A673 (cell line): Measurements from ENCODE around the gene SOCS3. TPM values are rescaled to one million over a fixed set of nuclear protein-coding genes. Genes with fewer than 3 reads are reported as not detected.

Source experiments
- BruUV-seq: library from RNA; stranded (reverse); fragments of 400-500 nt; replicated peaks from 2 replicates; lab custom pipeline; 2021; lab: Mats Ljungman, UMichigan
- CTCF ChIA-PET: fragments of 300-600 bp; sonication (Branson Sonifier 250); formaldehyde crosslinking; loops from one replicate; lab custom pipeline; 2022; ENCODE audit warnings: antibody characterized with exemption; lab: Charles Lee
- POLR2A ChIA-PET: fragments of 300-600 bp; sonication (Branson Sonifier 250); formaldehyde crosslinking; loops from one replicate; lab custom pipeline; 2022; ENCODE audit warnings: antibody characterized with exemption; ENCODE audit not compliant: low non-redundant PET; lab: Charles Lee
- DNase-seq: peaks from one replicate; pipeline ENCODE4 v3.0.0-alpha.2; 2015; ENCODE audit warnings: low spot score
- H3K27ac ChIP-seq: fragments of 200-600 bp; sonication (generic); 2 replicates; pipeline ENCODE4 v1.5.1; 2016; ENCODE audit warnings: mixed run types, low read depth, mild to moderate bottlenecking, mixed read lengths, antibody characterized with exemption, low read length; ENCODE audit not compliant: poor library complexity, severe bottlenecking
- H3K27me3 ChIP-seq: fragments of 200-600 bp; sonication (generic); replicated peaks from 2 replicates; pipeline ENCODE4 v1.6.1; 2017; ENCODE audit warnings: mixed run types, low read depth, mild to moderate bottlenecking, mixed read lengths, antibody characterized with exemption, low read length; ENCODE audit not compliant: insufficient read depth, poor library complexity
- H3K36me3 ChIP-seq: fragments of 200-600 bp; sonication (generic); 2 replicates; pipeline ENCODE4 v1.6.1; 2016; ENCODE audit warnings: mixed run types, mild to moderate bottlenecking, mixed read lengths, antibody characterized with exemption, low read length; ENCODE audit not compliant: insufficient read depth, poor library complexity, severe bottlenecking
- H3K4me1 ChIP-seq: fragments of 200-600 bp; sonication (generic); 2 replicates; pipeline ENCODE4 v1.6.1; 2017; ENCODE audit warnings: mixed run types, mild to moderate bottlenecking, mixed read lengths, antibody characterized with exemption, low read length; ENCODE audit not compliant: insufficient read depth, poor library complexity, severe bottlenecking
- H3K4me3 ChIP-seq: fragments of 200-600 bp; sonication (generic); 2 replicates; pipeline ENCODE4 v1.5.1; 2016; ENCODE audit warnings: low read depth, mixed run types, mild to moderate bottlenecking, mixed read lengths, low read length; ENCODE audit not compliant: poor library complexity, severe bottlenecking
- H3K9me3 ChIP-seq: fragments of 200-600 bp; sonication (generic); 2 replicates; pipeline ENCODE4 v1.6.1; 2016; ENCODE audit warnings: mixed run types, low read depth, mild to moderate bottlenecking, mixed read lengths, antibody characterized with exemption, low read length; ENCODE audit not compliant: poor library complexity, severe bottlenecking
- EZH2 ChIP-seq: fragments of 200-600 bp; sonication (generic); IDR thresholded peaks from 2 replicates; pipeline ENCODE4 v1.6.1; 2017; ENCODE audit warnings: borderline replicate concordance, low read depth, mild to moderate bottlenecking, mixed read lengths, antibody characterized with exemption, low read length; ENCODE audit not compliant: poor library complexity, severe bottlenecking
- intact Hi-C: fragments of 100-400 bp; cut with micrococcal nuclease; formaldehyde crosslinking; loops from one replicate; pipeline ENCODE4 v1.10.0; 2022; ENCODE audit not compliant: unreplicated experiment
- total RNA-seq: library from RNA; stranded (reverse); gene quantifications from 2 replicates; pipeline ENCODE4 v1.2.3, GENCODE V29; 2021
- TF ChIP-seq, protein P1 (sequence below): fragments of 300-800, 200-600 bp; sonication (generic); conservative IDR thresholded peaks from 2 replicates; pipeline ENCODE4 v1.5.1; 2017; ENCODE audit warnings: low read depth, mild to moderate bottlenecking, antibody characterized with exemption, low read length, moderate library complexity, mixed read lengths

Gene SOCS3
- total RNA-seq, 1 experiment from 2014 or later: 9.5 TPM

DNA sequence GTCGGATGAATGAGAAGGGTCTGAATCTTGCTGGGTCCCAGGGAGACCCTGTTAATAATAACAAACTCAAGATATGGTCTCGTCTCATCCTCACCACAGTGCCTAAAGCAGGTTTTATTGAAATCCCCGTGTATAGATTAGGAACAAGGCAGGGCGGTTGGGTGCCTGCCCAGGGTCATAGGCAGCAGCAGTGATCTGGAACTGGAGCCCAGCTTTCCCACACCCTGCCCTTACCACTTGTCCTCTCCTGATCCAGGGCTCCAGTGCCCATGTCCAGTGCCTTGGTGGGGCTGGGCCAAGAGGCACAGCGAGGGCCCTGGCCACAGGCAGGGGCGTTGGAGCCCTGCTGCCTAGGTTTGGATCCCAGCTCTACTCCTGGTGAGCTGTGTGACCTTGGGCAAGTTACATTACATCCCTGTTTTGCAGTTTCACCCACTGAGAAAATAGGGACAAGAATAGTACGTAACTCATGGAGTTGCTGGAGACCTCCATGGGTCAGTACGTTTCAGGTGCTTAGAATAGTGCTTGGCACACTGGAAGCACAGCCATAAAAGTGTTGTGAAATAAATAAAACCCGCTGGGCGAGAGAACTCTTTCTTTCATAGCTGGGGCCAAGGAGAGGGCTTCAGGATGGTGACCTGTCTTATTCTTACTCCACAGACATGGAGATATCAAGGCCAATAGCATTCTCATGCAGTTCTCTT lies 13.9 kb downstream of the SOCS3 start:
- CTCF ChIA-PET: no interaction called here
- H3K4me1 ChIP-seq: peaks cover 12% of the 10 kb centered on the region
- no peak overlapping the region for H3K27ac ChIP-seq
- TF ChIP-seq EZH2: no peak
- TF ChIP-seq, protein P1, sequence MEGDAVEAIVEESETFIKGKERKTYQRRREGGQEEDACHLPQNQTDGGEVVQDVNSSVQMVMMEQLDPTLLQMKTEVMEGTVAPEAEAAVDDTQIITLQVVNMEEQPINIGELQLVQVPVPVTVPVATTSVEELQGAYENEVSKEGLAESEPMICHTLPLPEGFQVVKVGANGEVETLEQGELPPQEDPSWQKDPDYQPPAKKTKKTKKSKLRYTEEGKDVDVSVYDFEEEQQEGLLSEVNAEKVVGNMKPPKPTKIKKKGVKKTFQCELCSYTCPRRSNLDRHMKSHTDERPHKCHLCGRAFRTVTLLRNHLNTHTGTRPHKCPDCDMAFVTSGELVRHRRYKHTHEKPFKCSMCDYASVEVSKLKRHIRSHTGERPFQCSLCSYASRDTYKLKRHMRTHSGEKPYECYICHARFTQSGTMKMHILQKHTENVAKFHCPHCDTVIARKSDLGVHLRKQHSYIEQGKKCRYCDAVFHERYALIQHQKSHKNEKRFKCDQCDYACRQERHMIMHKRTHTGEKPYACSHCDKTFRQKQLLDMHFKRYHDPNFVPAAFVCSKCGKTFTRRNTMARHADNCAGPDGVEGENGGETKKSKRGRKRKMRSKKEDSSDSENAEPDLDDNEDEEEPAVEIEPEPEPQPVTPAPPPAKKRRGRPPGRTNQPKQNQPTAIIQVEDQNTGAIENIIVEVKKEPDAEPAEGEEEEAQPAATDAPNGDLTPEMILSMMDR: no peak
- H3K36me3 ChIP-seq: no peaks in the 10 kb centered on the region
- DNase-seq: no peak
- POLR2A ChIA-PET: no interaction called here
- intact Hi-C loops: no loop called here
- no peak overlapping the region for H3K4me3 ChIP-seq
- no peaks in the 10 kb centered on the region for H3K9me3 ChIP-seq
- BruUV-seq: no TSS peak
- H3K27me3 ChIP-seq: no peaks in the 10 kb centered on the region

DNA sequence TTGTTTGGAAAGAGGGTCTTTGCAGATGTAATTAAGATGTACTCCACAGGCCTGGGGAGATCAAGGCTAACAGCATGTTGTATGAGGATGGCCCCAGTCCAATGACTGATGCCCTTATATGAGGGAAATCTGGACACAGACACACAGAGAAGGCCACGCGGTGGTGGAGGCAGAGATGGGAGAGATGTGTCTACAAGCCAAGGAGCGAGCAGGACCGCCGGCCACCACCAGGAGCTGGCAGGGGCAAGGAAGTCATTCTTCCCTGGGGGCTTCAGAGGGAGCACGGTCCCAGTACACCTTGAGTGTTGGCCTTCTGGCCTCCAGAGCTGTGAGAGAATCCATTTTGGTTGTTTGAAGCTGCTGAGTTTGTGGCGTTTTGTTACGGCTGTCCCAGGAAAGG lies 14.7 kb downstream of the SOCS3 start:
- Histone ChIP-seq H3K4me1 (peaks cover 12% of the 10 kb centered on the region), H3K36me3 (no peaks in the 10 kb centered on the region), H3K27me3 (no peaks in the 10 kb centered on the region), H3K4me3 (no peak overlapping the region), H3K9me3 (no peaks in the 10 kb centered on the region), H3K27ac (no peak overlapping the region)
- no peak for DNase-seq
- ChIA-PET POLR2A (no interaction called here), CTCF (no interaction called here)
- BruUV-seq: no TSS peak
- intact Hi-C loops: no loop called here
- TF ChIP-seq, protein P1: no peak
- TF ChIP-seq EZH2: no peak

DNA sequence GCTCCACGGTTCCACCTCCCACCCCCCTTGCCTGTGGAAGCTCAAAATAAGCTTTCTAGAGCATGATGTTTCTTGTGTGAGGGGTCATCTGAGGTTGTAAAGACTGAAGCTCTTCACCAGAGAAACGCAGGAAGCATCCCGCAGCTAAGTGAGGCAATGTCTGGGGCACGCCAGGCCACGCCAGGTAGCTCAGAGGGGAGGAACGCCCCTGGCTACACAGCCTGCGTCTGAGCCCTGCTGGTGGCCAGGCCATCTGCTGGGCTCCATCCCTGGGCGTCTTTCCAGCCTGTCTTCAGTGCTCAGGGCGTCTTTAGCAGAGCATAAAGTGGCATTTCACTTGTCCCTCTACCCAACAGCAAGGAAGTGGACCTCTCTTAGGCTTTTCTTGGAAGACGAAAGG lies 15.2 kb downstream of the SOCS3 start:
- no peaks in the 10 kb centered on the region for H3K36me3 ChIP-seq
- CTCF ChIA-PET: interaction anchor here (0.5 kb wide), 1 partner anchor 16 kb away, joined by 3 read pairs; no protein-coding TSS in a partner anchor
- no peak overlapping the region for H3K4me3 ChIP-seq

More for the DNA sequence above, 15.2 kb downstream of the SOCS3 start:
- TF ChIP-seq, protein P1: no peak
- no peak for TF ChIP-seq EZH2
- DNase-seq: no peak
- no peaks in the 10 kb centered on the region for H3K9me3 ChIP-seq
- peaks cover 12% of the 10 kb centered on the region for H3K4me1 ChIP-seq
- POLR2A ChIA-PET: no interaction called here
- no peaks in the 10 kb centered on the region for H3K27me3 ChIP-seq
- no peak overlapping the region for H3K27ac ChIP-seq
- no TSS peak for BruUV-seq
- intact Hi-C loops: no loop called here
